HepG2 (cell line): Measurements from ENCODE around the gene VEGFB. TPM values are rescaled to one million over a fixed set of nuclear protein-coding genes. Genes with fewer than 3 reads are reported as not detected.

Source experiments
- ATAC-seq: fragments of 200-7000 bp; cut with Tn5 transposase; 3 replicates; pipeline ENCODE4 v1.9.1; 2020; ENCODE audit warnings: mild to moderate bottlenecking, moderate library complexity
- BruUV-seq: library from RNA; stranded (reverse); fragments of 400-500 nt; replicated peaks from 2 replicates; lab custom pipeline; 2021; lab: Mats Ljungman, UMichigan
- CTCF ChIA-PET: fragments of 300-600 bp; formaldehyde crosslinking; extraction: SDS; loops from one replicate; lab custom pipeline; 2021; ENCODE audit warnings: low total read pairs, inconsistent platforms, low intra/inter-chr PET ratio; lab: Yijun Ruan, JAX
- POLR2A ChIA-PET: fragments of 350-600 bp; sonication (Branson Sonifier 250); formaldehyde crosslinking; loops from one replicate; lab custom pipeline; 2020; ENCODE audit warnings: antibody characterized with exemption, inconsistent platforms; lab: Yijun Ruan, JAX
- DNase-seq: peaks from one replicate; pipeline ENCODE4 v3.0.0-alpha.2; 2015; ENCODE audit warnings: low spot score
- FAIRE-seq: peaks from 3 replicates; lab custom pipeline; 2011; peaks lifted over from hg19 to GRCh38; lab: Jason Lieb, UNC
- H2AFZ ChIP-seq: one replicate; pipeline ENCODE4 v1.6.1; 2011; ENCODE audit warnings: low read length, inconsistent platforms
- H3K27ac ChIP-seq: fragments of 300-600 bp; 3 replicates; pipeline ENCODE4 v1.8.0; 2011; ENCODE audit warnings: mixed run types, mild to moderate bottlenecking, mixed read lengths, low read length, inconsistent platforms; ENCODE audit not compliant: insufficient read depth; ENCODE audit errors: extremely low read length
- H3K27me3 ChIP-seq, 2 experiments: fragments of 200-600 bp in 1 of 2; 2 replicates in 1 of 2; 3 replicates in 1 of 2; pipeline versions ENCODE4 v1.6.0 to v1.8.0; 2011; ENCODE audit warnings: low read length in 2 of 2, mild to moderate bottlenecking in 2 of 2, moderate library complexity in 2 of 2, inconsistent platforms in 1 of 2; ENCODE audit not compliant: insufficient read depth in 2 of 2, control insufficient read depth in 1 of 2
- H3K36me3 ChIP-seq, 2 experiments: fragments of 200-600 bp in 1 of 2; replicated peaks in 1 of 2; 2 replicates in 1 of 2; 3 replicates in 1 of 2; pipeline versions ENCODE4 v1.5.1 to v1.8.0; 2011; ENCODE audit warnings: low read length in 2 of 2, inconsistent platforms in 1 of 2; ENCODE audit not compliant: insufficient read depth in 2 of 2, control insufficient read depth in 1 of 2
- H3K4me1 ChIP-seq: 2 replicates; pipeline ENCODE4 v1.5.1; 2012; ENCODE audit warnings: low read length, inconsistent platforms; ENCODE audit not compliant: insufficient read depth
- H3K4me2 ChIP-seq: 2 replicates; pipeline ENCODE4 v1.6.0; 2011; ENCODE audit warnings: low read depth, low read length, inconsistent platforms
- H3K4me3 ChIP-seq, 3 experiments: fragments of 200-600 bp in 1 of 3; sonication (generic), shearing (Covaris generic) in 1 of 3; replicated peaks in 1 of 3; 2 replicates each; pipeline ENCODE4 v1.5.1; 2011 to 2016; ENCODE audit warnings: low read length in 3 of 3, inconsistent platforms in 2 of 3, low read depth in 2 of 3, mild to moderate bottlenecking in 2 of 3, control low read depth in 1 of 3, mixed read lengths in 1 of 3; ENCODE audit not compliant: insufficient read depth in 1 of 3
- H3K79me2 ChIP-seq: one replicate; pipeline ENCODE4 v1.6.1; 2011; ENCODE audit warnings: low read length, inconsistent platforms; ENCODE audit not compliant: insufficient read depth
- H3K9ac ChIP-seq: 2 replicates; pipeline ENCODE4 v1.6.0; 2011; ENCODE audit warnings: mild to moderate bottlenecking, low read depth, low read length, inconsistent platforms; ENCODE audit not compliant: insufficient read depth
- H3K9me3 ChIP-seq: 2 replicates; pipeline ENCODE4 v1.5.1; 2012; ENCODE audit warnings: mild to moderate bottlenecking, low read length
- H4K20me1 ChIP-seq: 2 replicates; pipeline ENCODE4 v1.6.0; 2011; ENCODE audit warnings: inconsistent platforms, mild to moderate bottlenecking, low read length, moderate library complexity; ENCODE audit not compliant: insufficient read depth
- FOXA3 ChIP-seq: IDR thresholded peaks from 2 replicates; pipeline ENCODE4 v1.6.1; 2016; ENCODE audit warnings: missing genetic modification reagents, missing compliant biosample characterization
- GPN1 ChIP-seq: sonication (generic); formaldehyde crosslinking; IDR thresholded peaks from 2 replicates; pipeline ENCODE4 v1.5.1; 2020; ENCODE audit warnings: missing genetic modification reagents, borderline replicate concordance
- HMG20A ChIP-seq: IDR thresholded peaks from 2 replicates; pipeline ENCODE4 v1.6.1; 2016; ENCODE audit warnings: borderline replicate concordance
- HNRNPL ChIP-seq: fragments of 200-400 bp; formaldehyde crosslinking; IDR thresholded peaks from 2 replicates; pipeline ENCODE4 v1.6.1; 2017; ENCODE audit warnings: mild to moderate bottlenecking, low read depth, low read length
- KDM1A ChIP-seq: IDR thresholded peaks from 2 replicates; pipeline ENCODE4 v1.6.1; 2016; ENCODE audit warnings: missing compliant biosample characterization
- LBX2 ChIP-seq: sonication (generic); formaldehyde crosslinking; IDR thresholded peaks from 2 replicates; pipeline ENCODE4 v1.5.0; 2020; ENCODE audit warnings: missing genetic modification reagents, mild to moderate bottlenecking, borderline replicate concordance
- NCOR1 ChIP-seq: fragments of 200-600 bp; sonication (generic); IDR thresholded peaks from 2 replicates; pipeline ENCODE4 v1.7.0; 2017; ENCODE audit warnings: antibody characterized with exemption, low read length, borderline replicate concordance
- PHF8 ChIP-seq: sonication (generic); formaldehyde crosslinking; IDR thresholded peaks from 2 replicates; pipeline ENCODE4 v1.5.0; 2020; ENCODE audit warnings: missing genetic modification reagents
- ZIK1 ChIP-seq: sonication (generic); formaldehyde crosslinking; IDR thresholded peaks from 2 replicates; pipeline ENCODE4 v1.5.0; 2020; ENCODE audit warnings: mild to moderate bottlenecking, low read depth, missing genetic modification reagents, borderline replicate concordance
- ZNF124 ChIP-seq: sonication (generic); formaldehyde crosslinking; IDR thresholded peaks from 2 replicates; pipeline ENCODE4 v1.4.0; 2020; ENCODE audit warnings: missing genetic modification reagents
- ZNF335 ChIP-seq: sonication (generic); formaldehyde crosslinking; IDR thresholded peaks from 2 replicates; pipeline ENCODE4 v1.4.0; 2020; ENCODE audit warnings: missing genetic modification reagents
- ZNF552 ChIP-seq: sonication (generic); formaldehyde crosslinking; IDR thresholded peaks from 2 replicates; pipeline ENCODE4 v1.9.0; 2022; ENCODE audit warnings: missing genetic modification reagents, mild to moderate bottlenecking, borderline replicate concordance
- ZNF629 ChIP-seq: sonication (generic); formaldehyde crosslinking; conservative IDR thresholded peaks from 2 replicates; pipeline ENCODE4 v1.5.0; 2020; ENCODE audit warnings: missing genetic modification reagents
- ZNF709 ChIP-seq: sonication (generic); formaldehyde crosslinking; IDR thresholded peaks from 2 replicates; pipeline ENCODE4 v1.5.0; 2020; ENCODE audit warnings: mild to moderate bottlenecking, missing genetic modification reagents
- ZNF710 ChIP-seq: sonication (generic); formaldehyde crosslinking; IDR thresholded peaks from 2 replicates; pipeline ENCODE4 v1.5.0; 2020; ENCODE audit warnings: mild to moderate bottlenecking, missing genetic modification reagents, borderline replicate concordance
- WGBS: methylation state at CpG from one replicate; pipeline ENCODE4 v1.1.6; 2017; ENCODE audit warnings: low lambda C conversion rate; 5-methylcytosine and 5-hydroxymethylcytosine counted together
- in situ Hi-C: cut with HindIII; loops from 2 replicates; pipeline ENCODE4 v1.10.0; 2017; ENCODE audit warnings: low pct_unique_long_range_greater_than_20kb; ENCODE audit not compliant: extremely low pct_ligation_motif_present
- intact Hi-C: fragments of 100-400 bp; cut with micrococcal nuclease; formaldehyde crosslinking; loops from one replicate; pipeline ENCODE4 v1.10.0; 2022; ENCODE audit not compliant: unreplicated experiment
- polyA plus RNA-seq, 8 experiments: library from polyadenylated mRNA; depleted of rRNA in 3 of 8; stranded (reverse) in 7 of 8; unstranded in 1 of 8; fragments of >200 nt; fragmentation: Illumina TruSeq in 4 of 8; extraction: Trizol in 4 of 8; gene quantifications; 2 replicates each; pipeline versions ENCODE4 v1.2.1 to v1.2.3, GENCODE V29; 2011 to 2016; ENCODE audit warnings: low read depth in 4 of 8, missing spikeins in 1 of 8, mixed read lengths in 1 of 8; ENCODE audit not compliant: insufficient read depth in 1 of 8
- total RNA-seq, 5 experiments: library from RNA; depleted of rRNA; stranded (reverse); fragments of >200 nt; fragmentation: Illumina TruSeq; extraction: Trizol; gene quantifications; 2 replicates each; pipeline ENCODE4 v1.2.3, GENCODE V29; 2016; ENCODE audit warnings: low read depth in 1 of 5
- TF ChIP-seq, protein P1 (sequence below), 2 experiments: IDR thresholded peaks; 2 replicates each; pipeline ENCODE4 v1.6.1; 2011 to 2012; ENCODE audit warnings: low read length in 2 of 2, borderline replicate concordance in 1 of 2, low read depth in 1 of 2, mild to moderate bottlenecking in 1 of 2, moderate library complexity in 1 of 2
- TF ChIP-seq, protein P2 (sequence below): sonication (generic); formaldehyde crosslinking; IDR thresholded peaks from 2 replicates; pipeline ENCODE4 v1.4.0; 2020; ENCODE audit warnings: missing genetic modification reagents

The VEGFB gene
- total and polyA plus RNA-seq, 2 of the 13 experiments (the other 11 are each of a cell fraction or from before 2014, with no cell fraction given), result 9.0 to 11.3 TPM

DNA sequence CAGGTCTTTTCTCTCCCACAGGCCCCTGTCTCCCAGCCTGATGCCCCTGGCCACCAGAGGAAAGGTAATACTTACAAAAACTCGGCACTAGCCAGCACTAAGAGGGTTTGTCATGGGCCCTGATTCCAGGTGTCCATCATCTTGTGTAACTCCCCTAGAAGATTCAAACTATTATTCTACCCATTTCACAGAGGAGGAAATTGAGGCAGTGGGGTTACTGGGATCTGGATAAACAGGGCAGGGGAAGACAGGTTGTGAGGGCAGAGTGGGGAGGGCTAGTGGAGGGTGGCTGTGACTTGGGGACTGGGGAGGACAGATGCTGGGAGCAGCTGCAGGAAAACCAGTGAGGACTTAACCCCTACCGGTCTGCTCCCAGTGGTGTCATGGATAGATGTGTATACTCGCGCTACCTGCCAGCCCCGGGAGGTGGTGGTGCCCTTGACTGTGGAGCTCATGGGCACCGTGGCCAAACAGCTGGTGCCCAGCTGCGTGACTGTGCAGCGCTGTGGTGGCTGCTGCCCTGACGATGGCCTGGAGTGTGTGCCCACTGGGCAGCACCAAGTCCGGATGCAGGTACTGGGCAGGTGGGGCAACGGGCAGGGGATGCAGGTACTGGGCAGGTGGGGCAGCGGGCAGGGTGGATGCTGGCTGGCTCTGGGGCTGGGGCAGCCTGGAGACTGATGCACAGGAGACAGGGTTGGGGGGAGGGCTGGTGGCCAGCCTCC, 1.2 kb downstream of the VEGFB start:
- ATAC-seq, result no peak
- TF ChIP-seq, protein P1, sequence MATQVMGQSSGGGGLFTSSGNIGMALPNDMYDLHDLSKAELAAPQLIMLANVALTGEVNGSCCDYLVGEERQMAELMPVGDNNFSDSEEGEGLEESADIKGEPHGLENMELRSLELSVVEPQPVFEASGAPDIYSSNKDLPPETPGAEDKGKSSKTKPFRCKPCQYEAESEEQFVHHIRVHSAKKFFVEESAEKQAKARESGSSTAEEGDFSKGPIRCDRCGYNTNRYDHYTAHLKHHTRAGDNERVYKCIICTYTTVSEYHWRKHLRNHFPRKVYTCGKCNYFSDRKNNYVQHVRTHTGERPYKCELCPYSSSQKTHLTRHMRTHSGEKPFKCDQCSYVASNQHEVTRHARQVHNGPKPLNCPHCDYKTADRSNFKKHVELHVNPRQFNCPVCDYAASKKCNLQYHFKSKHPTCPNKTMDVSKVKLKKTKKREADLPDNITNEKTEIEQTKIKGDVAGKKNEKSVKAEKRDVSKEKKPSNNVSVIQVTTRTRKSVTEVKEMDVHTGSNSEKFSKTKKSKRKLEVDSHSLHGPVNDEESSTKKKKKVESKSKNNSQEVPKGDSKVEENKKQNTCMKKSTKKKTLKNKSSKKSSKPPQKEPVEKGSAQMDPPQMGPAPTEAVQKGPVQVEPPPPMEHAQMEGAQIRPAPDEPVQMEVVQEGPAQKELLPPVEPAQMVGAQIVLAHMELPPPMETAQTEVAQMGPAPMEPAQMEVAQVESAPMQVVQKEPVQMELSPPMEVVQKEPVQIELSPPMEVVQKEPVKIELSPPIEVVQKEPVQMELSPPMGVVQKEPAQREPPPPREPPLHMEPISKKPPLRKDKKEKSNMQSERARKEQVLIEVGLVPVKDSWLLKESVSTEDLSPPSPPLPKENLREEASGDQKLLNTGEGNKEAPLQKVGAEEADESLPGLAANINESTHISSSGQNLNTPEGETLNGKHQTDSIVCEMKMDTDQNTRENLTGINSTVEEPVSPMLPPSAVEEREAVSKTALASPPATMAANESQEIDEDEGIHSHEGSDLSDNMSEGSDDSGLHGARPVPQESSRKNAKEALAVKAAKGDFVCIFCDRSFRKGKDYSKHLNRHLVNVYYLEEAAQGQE (IDR thresholded peaks at IDR 0.05; ENCODE audit: borderline replicate concordance in 1 of 2, low read depth in 1 of 2, low read length in 2 of 2), result no peak
- TF ChIP-seq ZNF629 (CRISPR knock-in tag), result peak; percentile 93
- TF ChIP-seq HNRNPL, result 0 out of 2 replicates have a peak, but pooled peaks have one; percentile 29
- no peak for TF ChIP-seq LBX2
- no peak for TF ChIP-seq NCOR1
- TF ChIP-seq ZNF709 (CRISPR knock-in tag), result no peak
- TF ChIP-seq PHF8 (CRISPR knock-in tag), result 0 out of 2 replicates have a peak, but pooled peaks have one; percentile 1
- TF ChIP-seq ZNF335, result no peak
- no peak for TF ChIP-seq GPN1 (CRISPR knock-in tag)
- TF ChIP-seq ZNF552, result no peak
- TF ChIP-seq ZNF710 (CRISPR knock-in tag), result no peak
- 0 out of 2 replicates have a peak, but pooled peaks have one; percentile 54 for TF ChIP-seq ZIK1
- no peak for TF ChIP-seq FOXA3 (CRISPR knock-in tag)
- no peak for TF ChIP-seq ZNF124
- no peak for TF ChIP-seq HMG20A (CRISPR knock-in tag)
- TF ChIP-seq, protein P2, sequence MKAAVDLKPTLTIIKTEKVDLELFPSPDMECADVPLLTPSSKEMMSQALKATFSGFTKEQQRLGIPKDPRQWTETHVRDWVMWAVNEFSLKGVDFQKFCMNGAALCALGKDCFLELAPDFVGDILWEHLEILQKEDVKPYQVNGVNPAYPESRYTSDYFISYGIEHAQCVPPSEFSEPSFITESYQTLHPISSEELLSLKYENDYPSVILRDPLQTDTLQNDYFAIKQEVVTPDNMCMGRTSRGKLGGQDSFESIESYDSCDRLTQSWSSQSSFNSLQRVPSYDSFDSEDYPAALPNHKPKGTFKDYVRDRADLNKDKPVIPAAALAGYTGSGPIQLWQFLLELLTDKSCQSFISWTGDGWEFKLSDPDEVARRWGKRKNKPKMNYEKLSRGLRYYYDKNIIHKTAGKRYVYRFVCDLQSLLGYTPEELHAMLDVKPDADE (CRISPR knock-in tag), result no peak
- 0 out of 2 replicates have a peak, but pooled peaks have one; percentile 51 for TF ChIP-seq KDM1A

More for the DNA sequence above, 1.2 kb downstream of the VEGFB start:
- intact Hi-C loops (no loop called here), in situ Hi-C loops (no loop called here)
- WGBS, result 78% methylated on average over 1 of the region's 12 CpGs
- no peaks in the 10 kb centered on the region for H4K20me1 ChIP-seq
- H3K9me3 ChIP-seq, result no peaks in the 10 kb centered on the region
- ChIA-PET CTCF (no interaction called here), POLR2A (interaction anchor here (1.6 to 2.3 kb wide), 2 partner anchors 9 to 10 kb away, joined by 7 to 27 read pairs; partner anchors contain the start of genes NUDT22 and TRPT1)
- H3K27me3 ChIP-seq, result no peaks in the 10 kb centered on the region; a peak in 1 of 5 replicates
- H2AFZ ChIP-seq, result no peak overlapping the region
- no peaks in the 10 kb centered on the region; a peak in 1 of 5 replicates for H3K36me3 ChIP-seq
- H3K4me2 ChIP-seq, result peak overlapping the region; percentile 76
- DNase-seq (no peak), FAIRE-seq (no peak)
- peak overlapping the region; percentile 58; the same call in 1 of the 2 replicates for H3K9ac ChIP-seq
- TSS peak; percentile 45 for BruUV-seq
- H3K4me1 ChIP-seq, result peaks cover 74% of the 10 kb centered on the region
- peaks cover 3% of the 10 kb centered on the region for H3K79me2 ChIP-seq
- H3K4me3 ChIP-seq, result peak overlapping the region; percentile 60 to 80 (median 76)
- no peak overlapping the region for H3K27ac ChIP-seq
